ENCODE results near the gene RNASE12.
A peak's percentile ranks its signal among the peaks of the same experiment; 100 is the strongest.
"Not testable (repeated sequence)": the region's sequence is repeated elsewhere in the genome, so short reads cannot be mapped to it uniquely, and the experiment has no call there.

RNASE12 gene

GRCh38 chr14:20613094-20614037 is 22.2 kb upstream of the RNASE12 start:
- peak; percentile 75 to 94 for DNase-seq

GRCh38 chr14:20612403-20612802 is 21.2 kb upstream of the RNASE12 start:
- no peak for DNase-seq

GRCh38 chr14:20611277-20611676 is 20.1 kb upstream of the RNASE12 start:
- no peak for DNase-seq

- DNase-seq: peak; percentile 53 to 65
Measured at GRCh38 chr14:20610002-20610765, 19.0 kb upstream of the RNASE12 start.

GRCh38 chr14:20609215-20610001 is 18.2 kb upstream of the RNASE12 start:
- DNase-seq: peak; percentile 65 to 90

GRCh38 chr14:20608383-20609110 is 17.4 kb upstream of the RNASE12 start:
- DNase-seq: no peak

GRCh38 chr14:20607617-20608016 is 16.4 kb upstream of the RNASE12 start:
- no peak for DNase-seq

GRCh38 chr14:20606902-20607242 is 15.7 kb upstream of the RNASE12 start:
- DNase-seq: no peak

- DNase-seq: no peak
Measured at GRCh38 chr14:20606190-20606901, 15.2 kb upstream of the RNASE12 start.

GRCh38 chr14:20603813-20604690 is 12.9 kb upstream of the RNASE12 start:
- no peak for DNase-seq

GRCh38 chr14:20602583-20602982 is 11.4 kb upstream of the RNASE12 start:
- no peak for DNase-seq

GRCh38 chr14:20601522-20601921 is 10.3 kb upstream of the RNASE12 start:
- DNase-seq: no peak

GRCh38 chr14:20597108-20597507 is 5.9 kb upstream of the RNASE12 start:
- no peak for DNase-seq

- DNase-seq: not testable (repeated sequence)
Measured at GRCh38 chr14:20595726-20596125, 4.5 kb upstream of the RNASE12 start.

GRCh38 chr14:20592574-20592973 is 1.4 kb upstream of the RNASE12 start:
- no peak for DNase-seq

- DNase-seq: no peak
Measured at GRCh38 chr14:20587489-20588154, 3.6 kb downstream of the RNASE12 start, which contains the start of gene RNASE11. RNASE11 (minus strand) TSS chr14:20588001.

- DNase-seq: no peak
Measured at GRCh38 chr14:20583908-20584307, 7.3 kb downstream of the RNASE12 start.

- no peak for DNase-seq
Measured at GRCh38 chr14:20583142-20583541, 8.0 kb downstream of the RNASE12 start.

GRCh38 chr14:20580242-20580641 is 10.9 kb downstream of the RNASE12 start:
- peak in 1 of 2 donors; percentile 65 for DNase-seq
